Epidermal melanocyte (primary cell): ENCODE results near the gene CLUH.
A peak's percentile ranks its signal among the peaks of the same experiment; 100 is the strongest.
"Not testable (repeated sequence)": the region's sequence is repeated elsewhere in the genome, so short reads cannot be mapped to it uniquely, and the experiment has no call there.

Experiments used
- DNase-seq: peaks from one replicate; pipeline ENCODE4 v3.0.0; 2011; ENCODE audit warnings: low spot score; ENCODE audit not compliant: insufficient read length

CLUH gene

GRCh38 chr17:2701161-2701995 is 10.2 kb downstream of the CLUH start:
- DNase-seq = peak; percentile 16

- DNase-seq = peak; percentile 12
These were observed 10.9 kb downstream of the CLUH start for GRCh38 chr17:2700491-2701141.

GRCh38 chr17:2700030-2700490 is 11.5 kb downstream of the CLUH start:
- peak; percentile 11 for DNase-seq

- DNase-seq = not testable (repeated sequence)
These were observed 12.3 kb downstream of the CLUH start for GRCh38 chr17:2699216-2699805.

GRCh38 chr17:2697611-2698162 is 13.9 kb downstream of the CLUH start:
- DNase-seq = peak; percentile 7

- DNase-seq = peak; percentile 14
These were observed 15.4 kb downstream of the CLUH start for GRCh38 chr17:2695961-2696760.

GRCh38 chr17:2695243-2695960 is 16.2 kb downstream of the CLUH start:
- DNase-seq = peak; percentile 13

GRCh38 chr17:2694381-2695242 is 17.0 kb downstream of the CLUH start:
- peak; percentile 9 for DNase-seq

- peak; percentile 12 for DNase-seq
These were observed 17.8 kb downstream of the CLUH start for GRCh38 chr17:2693561-2694380.

GRCh38 chr17:2692781-2693135 is 18.8 kb downstream of the CLUH start:
- DNase-seq = no peak

- DNase-seq = no peak
These were observed 19.4 kb downstream of the CLUH start for GRCh38 chr17:2691965-2692780.

- DNase-seq = peak; percentile 8
These were observed 20.3 kb downstream of the CLUH start for GRCh38 chr17:2691069-2691871.

GRCh38 chr17:2690165-2691068 is 21.1 kb downstream of the CLUH start:
- DNase-seq = peak; percentile 10

- DNase-seq = peak; percentile 9
These were observed 22.0 kb downstream of the CLUH start for GRCh38 chr17:2689411-2690164.
